IMR-90 (cell line): ENCODE measurements around the gene CCDC107. TPM values are rescaled to one million over a fixed set of nuclear protein-coding genes. Genes with fewer than 3 reads are reported as not detected.
A peak's percentile ranks its signal among the peaks of the same experiment; 100 is the strongest.

Experiments
- ATAC-seq: fragments of 200-7000 bp; cut with Tn5 transposase; 2 replicates; pipeline ENCODE4 v1.9.1; 2020; ENCODE audit warnings: low read depth, mild to moderate bottlenecking, moderate library complexity
- BruUV-seq: library from RNA; stranded (reverse); fragments of 400-500 nt; replicated peaks from 2 replicates; lab custom pipeline; 2021; lab: Mats Ljungman, UMichigan
- CTCF ChIA-PET: fragments of 300-600 bp; formaldehyde crosslinking; extraction: SDS; loops from one replicate; lab custom pipeline; 2021; ENCODE audit warnings: antibody characterized with exemption; lab: Yijun Ruan, JAX
- POLR2A ChIA-PET: fragments of 300-600 bp; sonication (Branson Sonifier 250); formaldehyde crosslinking; loops from one replicate; lab custom pipeline; 2022; ENCODE audit warnings: antibody characterized with exemption; ENCODE audit not compliant: unreplicated experiment; lab: Charles Lee
- DNase-seq: peaks from one replicate; pipeline ENCODE4 v3.0.0; 2013
- H2AFZ ChIP-seq: replicated peaks from 2 replicates; pipeline ENCODE3; 2013; ENCODE audit warnings: low read length, mild to moderate bottlenecking; ENCODE audit not compliant: poor library complexity
- H2AK5ac ChIP-seq: 2 replicates; pipeline ENCODE4 v1.6.1; 2013; ENCODE audit warnings: low read depth, low read length, inconsistent platforms
- H2AK9ac ChIP-seq: replicated peaks from 2 replicates; pipeline ENCODE3; 2013; ENCODE audit warnings: mild to moderate bottlenecking, low read depth, low read length, moderate library complexity; ENCODE audit not compliant: poor library complexity
- H2BK120ac ChIP-seq: 2 replicates; pipeline ENCODE4 v1.6.1; 2013; ENCODE audit warnings: low read depth, low read length, inconsistent platforms
- H2BK15ac ChIP-seq: 3 replicates; pipeline ENCODE4 v1.6.1; 2013; ENCODE audit warnings: low read depth, low read length, inconsistent platforms
- H2BK20ac ChIP-seq: 2 replicates; pipeline ENCODE4 v1.6.1; 2013; ENCODE audit warnings: low read depth, mild to moderate bottlenecking, inconsistent platforms, low read length, moderate library complexity
- H2BK5ac ChIP-seq: 2 replicates; pipeline ENCODE4 v1.6.1; 2013; ENCODE audit warnings: mild to moderate bottlenecking, low read depth, low read length, inconsistent platforms; ENCODE audit not compliant: poor library complexity, severe bottlenecking
- H3K14ac ChIP-seq: replicated peaks from 2 replicates; pipeline ENCODE4 v1.6.1; 2013; ENCODE audit warnings: low read depth, low read length, inconsistent platforms
- H3K18ac ChIP-seq: 2 replicates; pipeline ENCODE4 v1.6.1; 2013; ENCODE audit warnings: low read depth, low read length, control low read depth
- H3K23ac ChIP-seq: 2 replicates; pipeline ENCODE4 v1.6.1; 2013; ENCODE audit warnings: low read depth, low read length, inconsistent platforms
- H3K27ac ChIP-seq: 2 replicates; pipeline ENCODE4 v1.5.1; 2013; ENCODE audit warnings: mild to moderate bottlenecking, control low read depth, low read length; ENCODE audit not compliant: insufficient read depth
- H3K27me3 ChIP-seq: 2 replicates; pipeline ENCODE4 v1.6.1; 2013; ENCODE audit warnings: low read length; ENCODE audit not compliant: control insufficient read depth, insufficient read depth
- H3K36me3 ChIP-seq: 2 replicates; pipeline ENCODE4 v1.6.1; 2013; ENCODE audit warnings: low read length, mixed read lengths; ENCODE audit not compliant: control insufficient read depth, insufficient read depth
- H3K4ac ChIP-seq: 2 replicates; pipeline ENCODE4 v1.6.1; 2013; ENCODE audit warnings: low read depth, low read length, inconsistent platforms
- H3K4me1 ChIP-seq: 2 replicates; pipeline ENCODE4 v1.6.1; 2013; ENCODE audit warnings: low read length, mixed read lengths; ENCODE audit not compliant: control insufficient read depth, insufficient read depth
- H3K4me2 ChIP-seq: 2 replicates; pipeline ENCODE4 v1.6.1; 2013; ENCODE audit warnings: low read depth, mild to moderate bottlenecking, control low read depth, low read length, moderate library complexity
- H3K4me3 ChIP-seq: 2 replicates; pipeline ENCODE4 v1.5.1; 2013; ENCODE audit warnings: low read depth, mild to moderate bottlenecking, control low read depth, low read length, moderate library complexity; ENCODE audit not compliant: insufficient read depth
- H3K56ac ChIP-seq: 2 replicates; pipeline ENCODE4 v1.6.1; 2013; ENCODE audit warnings: low read length, inconsistent platforms; ENCODE audit not compliant: insufficient read depth; ENCODE audit errors: extremely low read depth
- H3K79me1 ChIP-seq, 2 experiments: 2 replicates each; pipeline ENCODE4 v1.6.1; 2013; ENCODE audit warnings: low read length in 2 of 2, inconsistent platforms in 1 of 2, low read depth in 1 of 2
- H3K9ac ChIP-seq: 2 replicates; pipeline ENCODE4 v1.6.1; 2013; ENCODE audit warnings: low read depth, low read length, control low read depth
- H3K9me1 ChIP-seq: 2 replicates; pipeline ENCODE4 v1.6.1; 2013; ENCODE audit warnings: low read length, inconsistent platforms; ENCODE audit not compliant: insufficient read depth
- H3K9me3 ChIP-seq: 2 replicates; pipeline ENCODE4 v1.6.1; 2013; ENCODE audit warnings: low read length; ENCODE audit not compliant: control insufficient read depth, insufficient read depth
- H4K20me1 ChIP-seq: 2 replicates; pipeline ENCODE4 v1.6.1; 2013; ENCODE audit warnings: low read length, inconsistent platforms; ENCODE audit not compliant: insufficient read depth
- H4K5ac ChIP-seq: 2 replicates; pipeline ENCODE4 v1.6.1; 2013; ENCODE audit warnings: mild to moderate bottlenecking, low read depth, low read length, control low read depth
- H4K8ac ChIP-seq, 2 experiments: 2 replicates each; pipeline ENCODE4 v1.6.1; 2013; ENCODE audit warnings: low read depth in 2 of 2, low read length in 2 of 2, control low read depth in 1 of 2, inconsistent platforms in 1 of 2
- H4K91ac ChIP-seq: 2 replicates; pipeline ENCODE4 v1.6.1; 2013; ENCODE audit warnings: low read depth, low read length, inconsistent platforms; ENCODE audit not compliant: insufficient read depth
- CEBPB ChIP-seq: IDR thresholded peaks from 2 replicates; pipeline ENCODE4 v1.6.1; 2012; ENCODE audit warnings: low read depth, low read length, improper control_type of control experiment
- CHD1 ChIP-seq: IDR thresholded peaks from 2 replicates; pipeline ENCODE4 v1.6.1; 2012; ENCODE audit warnings: low read depth, low read length, improper control_type of control experiment
- CTCF ChIP-seq: conservative IDR thresholded peaks from 2 replicates; pipeline ENCODE4 v1.5.1; 2012; ENCODE audit warnings: mild to moderate bottlenecking, low read depth, low read length, improper control_type of control experiment
- FOS ChIP-seq: fragments of 150-350 bp; IDR thresholded peaks from 2 replicates; pipeline ENCODE4 v1.6.1; 2016; ENCODE audit warnings: low read depth, low read length
- MAFK ChIP-seq: IDR thresholded peaks from 2 replicates; pipeline ENCODE4 v1.6.1; 2012; ENCODE audit warnings: low read depth, low read length, improper control_type of control experiment
- MAZ ChIP-seq: IDR thresholded peaks from 2 replicates; pipeline ENCODE4 v1.6.1; 2012; ENCODE audit warnings: low read depth, mild to moderate bottlenecking, low read length, improper control_type of control experiment, moderate library complexity, borderline replicate concordance
- MXI1 ChIP-seq: IDR thresholded peaks from 2 replicates; pipeline ENCODE4 v1.6.1; 2012; ENCODE audit warnings: low read depth, mild to moderate bottlenecking, low read length, moderate library complexity, borderline replicate concordance
- NFE2L2 ChIP-seq: fragments of 150-350 bp; IDR thresholded peaks from 2 replicates; pipeline ENCODE4 v1.6.1; 2016; ENCODE audit warnings: low read depth, mild to moderate bottlenecking, low read length
- RAD21 ChIP-seq: IDR thresholded peaks from 2 replicates; pipeline ENCODE4 v1.6.1; 2012; ENCODE audit warnings: low read length, improper control_type of control experiment
- RFX5 ChIP-seq: IDR thresholded peaks from 2 replicates; pipeline ENCODE4 v1.8.0; 2012; ENCODE audit warnings: low read depth, mild to moderate bottlenecking, low read length, moderate library complexity
- WGBS, 2 experiments: methylation state at CpG; one replicate each; pipeline versions ENCODE4 v1.1.5 to v1.1.7; 2013; ENCODE audit warnings: missing lambda C conversion rate in 2 of 2; ENCODE audit not compliant: insufficient read length in 1 of 2; ENCODE audit errors: extremely low coverage in 2 of 2; 5-methylcytosine and 5-hydroxymethylcytosine counted together
- dilution Hi-C: fragments of 300-500 bp; cut with HindIII; formaldehyde crosslinking; loops from one replicate; pipeline ENCODE4 v1.14.3; 2018; ENCODE audit warnings: low sequenced_read_pairs; ENCODE audit not compliant: unreplicated experiment
- in situ Hi-C: fragments of 300-500 bp; cut with MboI; formaldehyde crosslinking; loops from 3 replicates; pipeline ENCODE4 v1.14.3; 2019; ENCODE audit warnings: low sequenced_read_pairs, inconsistent platforms, mixed read lengths
- intact Hi-C: fragments of 100-400 bp; cut with micrococcal nuclease; formaldehyde crosslinking; loops from 2 replicates; pipeline ENCODE4 v1.10.0; 2022
- polyA plus RNA-seq, 3 experiments: library from polyadenylated mRNA; depleted of rRNA; stranded (reverse); fragments of >200 nt; gene quantifications; 2 replicates each; pipeline ENCODE4 v1.2.3, GENCODE V29; 2012; ENCODE audit warnings: low replicate concordance in 1 of 3
- total RNA-seq: library from RNA; depleted of rRNA; stranded (reverse); fragments of >200 nt; gene quantifications from 2 replicates; pipeline ENCODE4 v1.2.3, GENCODE V29; 2012
- TF ChIP-seq, protein P1 (sequence below): fragments of 150-350 bp; IDR thresholded peaks from 2 replicates; pipeline ENCODE4 v1.6.1; 2016; ENCODE audit warnings: low read depth, mild to moderate bottlenecking, low read length, moderate library complexity, borderline replicate concordance

Gene CCDC107
- total and polyA plus RNA-seq, 2 of the 4 experiments (the other 2 are of a cell fraction), result 6.8 to 21.1 TPM

GRCh38 chr9:35679091-35679490 is 21.0 kb downstream of the CCDC107 start:
- Histone ChIP-seq H2AK9ac (no peak overlapping the region), H2BK5ac (peak overlapping the region; percentile 39), H3K14ac (0 out of 2 replicates have a peak overlapping the region, but pooled peaks have one; percentile 14), H3K9me3 (no peaks in the 10 kb centered on the region), H2BK15ac (peak overlapping the region; percentile 23; the same call in 1 of the 3 replicates), H3K4me3 (no peak overlapping the region), H2BK120ac (peak overlapping the region; percentile 59), H2AFZ (no peak overlapping the region), H2AK5ac (peak overlapping the region; percentile 68), H3K36me3 (peaks cover 27% of the 10 kb centered on the region), H3K23ac (no peak overlapping the region), H3K79me1 (peaks cover 9 to 40% of the 10 kb centered on the region in 2 experiments), H2BK20ac (peak overlapping the region; percentile 55; the same call in 1 of the 2 replicates), H4K20me1 (peaks cover 42% of the 10 kb centered on the region), H3K27ac (peak overlapping the region; percentile 36; the same call in 1 of the 2 replicates), H4K5ac (peak overlapping the region; percentile 4; the same call in 1 of the 2 replicates), H3K4me1 (peaks cover 36% of the 10 kb centered on the region), H4K8ac (no peak overlapping the region), H3K4ac (peak overlapping the region; percentile 50), H3K18ac (no peak overlapping the region; the same call in 1 of the 2 replicates), H3K9me1 (peaks cover 44% of the 10 kb centered on the region), H3K4me2 (no peak overlapping the region), H4K91ac (peak overlapping the region; percentile 61), H3K27me3 (no peaks in the 10 kb centered on the region), H3K56ac (no peak overlapping the region), H3K9ac (no peak overlapping the region)
- DNase-seq (no peak), ATAC-seq (no peak)
- dilution Hi-C loops (no loop called here), in situ Hi-C loops (no loop called here), intact Hi-C loops (no loop called here)
- no CpG with 5 or more reads among the region's 5 CpGs for WGBS, 2 experiments
- ChIA-PET POLR2A (interaction anchor here (2.2 to 2.7 kb wide), 2 partner anchors 11 to 18 kb away, joined by 11 to 25 read pairs; partner anchors contain the start of gene TPM2), CTCF (no interaction called here)
- no TSS peak for BruUV-seq
- TF ChIP-seq, protein P1, sequence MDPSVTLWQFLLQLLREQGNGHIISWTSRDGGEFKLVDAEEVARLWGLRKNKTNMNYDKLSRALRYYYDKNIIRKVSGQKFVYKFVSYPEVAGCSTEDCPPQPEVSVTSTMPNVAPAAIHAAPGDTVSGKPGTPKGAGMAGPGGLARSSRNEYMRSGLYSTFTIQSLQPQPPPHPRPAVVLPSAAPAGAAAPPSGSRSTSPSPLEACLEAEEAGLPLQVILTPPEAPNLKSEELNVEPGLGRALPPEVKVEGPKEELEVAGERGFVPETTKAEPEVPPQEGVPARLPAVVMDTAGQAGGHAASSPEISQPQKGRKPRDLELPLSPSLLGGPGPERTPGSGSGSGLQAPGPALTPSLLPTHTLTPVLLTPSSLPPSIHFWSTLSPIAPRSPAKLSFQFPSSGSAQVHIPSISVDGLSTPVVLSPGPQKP, result no peak
- TF ChIP-seq CEBPB (no peak), CHD1 (no peak), NFE2L2 (no peak), RAD21 (no peak), MAFK (no peak), MXI1 (no peak), FOS (no peak), CTCF (no peak), MAZ (no peak), RFX5 (no peak)
